Fibroblast of lung (primary cell): ENCODE data around the gene DOHH. TPM values are rescaled to one million over a fixed set of nuclear protein-coding genes. Genes with fewer than 3 reads are reported as not detected.

Experiments
- DNase-seq, 2 donors: peaks; one replicate each; pipeline versions ENCODE4 v3.0.0 to v3.0.0-alpha.2; 2010; ENCODE audit warnings: low read depth in 2 of 2
- H2AFZ ChIP-seq: 2 replicates; pipeline ENCODE4 v1.5.1; 2012; ENCODE audit warnings: low read length, control low read depth, inconsistent platforms
- H3K27ac ChIP-seq: 2 replicates; pipeline ENCODE4 v1.5.1; 2011; ENCODE audit warnings: low read length, control low read depth; ENCODE audit not compliant: insufficient read depth
- H3K27me3 ChIP-seq: 2 replicates; pipeline ENCODE4 v1.5.1; 2011; ENCODE audit warnings: mild to moderate bottlenecking, low read length; ENCODE audit not compliant: control insufficient read depth, insufficient read depth
- H3K36me3 ChIP-seq: 2 replicates; pipeline ENCODE4 v1.5.1; 2011; ENCODE audit warnings: low read length; ENCODE audit not compliant: control insufficient read depth, insufficient read depth
- H3K4me1 ChIP-seq: 2 replicates; pipeline ENCODE4 v1.5.1; 2011; ENCODE audit warnings: low read length; ENCODE audit not compliant: control insufficient read depth, insufficient read depth; ENCODE audit errors: extremely low read depth
- H3K4me2 ChIP-seq: 2 replicates; pipeline ENCODE4 v1.5.1; 2011; ENCODE audit warnings: low read length, control low read depth; ENCODE audit not compliant: insufficient read depth; ENCODE audit errors: extremely low read depth
- H3K4me3 ChIP-seq, 4 experiments: fragments of 200-600 bp in 1 of 4; sonication (generic) in 1 of 4; replicated peaks in 1 of 4; 2 replicates each; pipeline ENCODE4 v1.5.1; 2011 to 2016; ENCODE audit warnings: low read length in 4 of 4, low read depth in 3 of 4, mild to moderate bottlenecking in 3 of 4, control low read depth in 2 of 4, inconsistent platforms in 1 of 4, mixed read lengths in 1 of 4; ENCODE audit not compliant: insufficient read depth in 1 of 4; ENCODE audit errors: control extremely low read depth in 1 of 4
- H3K79me2 ChIP-seq: 2 replicates; pipeline ENCODE4 v1.5.1; 2012; ENCODE audit warnings: mild to moderate bottlenecking, low read length, inconsistent platforms; ENCODE audit not compliant: control insufficient read depth, insufficient read depth
- H3K9ac ChIP-seq: 2 replicates; pipeline ENCODE4 v1.5.1; 2011; ENCODE audit warnings: mild to moderate bottlenecking, low read length, control low read depth; ENCODE audit not compliant: insufficient read depth
- H3K9me3 ChIP-seq: 2 replicates; pipeline ENCODE4 v1.5.1; 2012; ENCODE audit warnings: low read depth, low read length; ENCODE audit not compliant: control insufficient read depth, insufficient read depth
- H4K20me1 ChIP-seq: 2 replicates; pipeline ENCODE4 v1.5.1; 2011; ENCODE audit warnings: low read length; ENCODE audit not compliant: control insufficient read depth, insufficient read depth; ENCODE audit errors: extremely low read depth
- EZH2 ChIP-seq: IDR thresholded peaks from 2 replicates; pipeline ENCODE4 v1.5.1; 2012; ENCODE audit warnings: low read length, control low read depth, mild to moderate bottlenecking; ENCODE audit errors: missing control alignments
- polyA plus RNA-seq, 2 donors: library from polyadenylated mRNA; depleted of rRNA in 1 of 2; stranded (reverse) in 1 of 2; unstranded in 1 of 2; fragments of >200 nt; gene quantifications; 2 replicates each; pipeline ENCODE4 v1.2.1, GENCODE V29; 2011 to 2012; ENCODE audit warnings: missing spikeins in 1 of 2
- total RNA-seq: library from RNA; depleted of rRNA; stranded (reverse); fragments of >200 nt; gene quantifications from 2 replicates; pipeline ENCODE4 v1.2.1, GENCODE V29; 2014
- TF ChIP-seq, protein P1 (sequence below), 2 donors: IDR thresholded peaks in 1 of 2; conservative IDR thresholded peaks in 1 of 2; 1 replicate in 1 of 2; 2 replicates in 1 of 2; pipeline ENCODE4 v1.5.1; 2011 to 2012; ENCODE audit warnings: low read length in 2 of 2, control low read depth in 1 of 2, inconsistent platforms in 1 of 2, low read depth in 1 of 2, mild to moderate bottlenecking in 1 of 2

The DOHH gene
- total and polyA plus RNA-seq, 2 donors (not counting 1 experiment from before 2014, with no cell fraction given), result 4.1 to 10.1 TPM

DNA sequence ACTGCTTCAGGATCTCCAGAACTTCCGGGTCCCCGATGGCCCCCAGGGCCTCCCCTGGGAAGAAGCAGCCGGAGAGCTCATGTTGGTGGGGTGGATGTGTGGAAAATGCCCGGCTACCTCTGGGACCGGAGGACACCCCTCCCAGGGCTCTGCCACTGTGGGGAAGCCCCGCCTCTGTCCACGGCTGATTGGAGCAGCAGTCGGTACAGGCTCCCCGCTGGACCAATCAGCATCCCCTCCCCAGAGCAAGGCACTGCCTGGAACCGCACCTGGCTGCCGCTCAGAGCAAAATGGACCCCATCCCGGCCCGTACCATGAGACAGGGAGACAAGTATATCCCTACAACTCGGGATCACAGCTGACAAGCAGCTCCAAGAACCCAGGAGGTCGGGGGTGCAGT, 6.4 kb downstream of the DOHH start:
- no peak for DNase-seq
- Histone ChIP-seq H3K4me1 (no peaks in the 10 kb centered on the region), H4K20me1 (no peaks in the 10 kb centered on the region), H3K4me2 (no peak overlapping the region), H3K9ac (no peak overlapping the region), H3K27me3 (no peaks in the 10 kb centered on the region), H2AFZ (no peak overlapping the region), H3K27ac (no peak overlapping the region), H3K4me3 (no peak overlapping the region), H3K9me3 (no peaks in the 10 kb centered on the region), H3K36me3 (peaks cover 21% of the 10 kb centered on the region), H3K79me2 (peaks cover 6% of the 10 kb centered on the region)
- no peak for TF ChIP-seq EZH2
- TF ChIP-seq, protein P1, sequence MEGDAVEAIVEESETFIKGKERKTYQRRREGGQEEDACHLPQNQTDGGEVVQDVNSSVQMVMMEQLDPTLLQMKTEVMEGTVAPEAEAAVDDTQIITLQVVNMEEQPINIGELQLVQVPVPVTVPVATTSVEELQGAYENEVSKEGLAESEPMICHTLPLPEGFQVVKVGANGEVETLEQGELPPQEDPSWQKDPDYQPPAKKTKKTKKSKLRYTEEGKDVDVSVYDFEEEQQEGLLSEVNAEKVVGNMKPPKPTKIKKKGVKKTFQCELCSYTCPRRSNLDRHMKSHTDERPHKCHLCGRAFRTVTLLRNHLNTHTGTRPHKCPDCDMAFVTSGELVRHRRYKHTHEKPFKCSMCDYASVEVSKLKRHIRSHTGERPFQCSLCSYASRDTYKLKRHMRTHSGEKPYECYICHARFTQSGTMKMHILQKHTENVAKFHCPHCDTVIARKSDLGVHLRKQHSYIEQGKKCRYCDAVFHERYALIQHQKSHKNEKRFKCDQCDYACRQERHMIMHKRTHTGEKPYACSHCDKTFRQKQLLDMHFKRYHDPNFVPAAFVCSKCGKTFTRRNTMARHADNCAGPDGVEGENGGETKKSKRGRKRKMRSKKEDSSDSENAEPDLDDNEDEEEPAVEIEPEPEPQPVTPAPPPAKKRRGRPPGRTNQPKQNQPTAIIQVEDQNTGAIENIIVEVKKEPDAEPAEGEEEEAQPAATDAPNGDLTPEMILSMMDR (conservative IDR thresholded peaks at IDR 0.05 in 1 of 2, IDR thresholded peaks at IDR 0.05 in 1 of 2; ENCODE audit: low read depth in 1 of 2, low read length in 2 of 2), result no peak

GRCh38 chr19:3493651-3494050, 6.8 kb downstream of the DOHH start:
- H3K36me3 ChIP-seq, result peaks cover 21% of the 10 kb centered on the region
- H4K20me1 ChIP-seq, result no peaks in the 10 kb centered on the region
- no peaks in the 10 kb centered on the region for H3K27me3 ChIP-seq
- no peaks in the 10 kb centered on the region for H3K9me3 ChIP-seq
- DNase-seq, result no peak
- no peak overlapping the region for H3K27ac ChIP-seq
- peaks cover 4% of the 10 kb centered on the region for H3K79me2 ChIP-seq
- no peak overlapping the region for H3K9ac ChIP-seq
- H3K4me2 ChIP-seq, result no peak overlapping the region
- H2AFZ ChIP-seq, result no peak overlapping the region
- no peak overlapping the region for H3K4me3 ChIP-seq
- TF ChIP-seq, protein P1 (conservative IDR thresholded peaks at IDR 0.05 in 1 of 2, IDR thresholded peaks at IDR 0.05 in 1 of 2; ENCODE audit: low read depth in 1 of 2, low read length in 2 of 2), result no peak
- no peak for TF ChIP-seq EZH2
- no peaks in the 10 kb centered on the region for H3K4me1 ChIP-seq

DNA sequence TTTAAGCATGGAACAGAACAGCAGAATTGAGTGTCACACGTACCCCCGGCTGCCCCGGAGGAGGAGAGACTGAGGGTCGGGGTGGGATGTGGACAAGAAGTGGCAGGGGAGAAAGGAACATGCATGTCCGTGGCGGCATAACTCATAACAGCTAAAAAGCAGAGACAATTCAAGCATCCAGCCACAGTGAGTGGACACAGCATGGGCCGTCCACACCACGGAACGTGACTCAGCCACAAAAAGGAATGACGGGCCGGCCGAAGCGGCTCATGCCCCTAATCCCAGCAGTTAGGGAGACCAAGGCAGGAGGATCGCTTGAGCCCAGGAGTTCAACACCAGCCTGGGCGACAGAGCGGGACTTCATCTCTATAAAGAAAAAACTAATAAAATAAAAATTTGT, 7.6 kb downstream of the DOHH start:
- DNase-seq, result no peak
- H3K9ac ChIP-seq, result no peak overlapping the region
- H3K36me3 ChIP-seq, result peaks cover 21% of the 10 kb centered on the region

More for the DNA sequence above, 7.6 kb downstream of the DOHH start:
- Histone ChIP-seq H4K20me1 (no peaks in the 10 kb centered on the region), H2AFZ (no peak overlapping the region), H3K9me3 (no peaks in the 10 kb centered on the region), H3K27ac (no peak overlapping the region), H3K4me1 (no peaks in the 10 kb centered on the region), H3K4me3 (no peak overlapping the region), H3K4me2 (no peak overlapping the region), H3K79me2 (peaks cover 3% of the 10 kb centered on the region), H3K27me3 (no peaks in the 10 kb centered on the region)
- TF ChIP-seq, protein P1 (conservative IDR thresholded peaks at IDR 0.05 in 1 of 2, IDR thresholded peaks at IDR 0.05 in 1 of 2; ENCODE audit: low read depth in 1 of 2, low read length in 2 of 2), result no peak
- TF ChIP-seq EZH2, result no peak
